Endodermal cell (in vitro differentiated cells): Measurements from ENCODE around the gene BOD1L1. TPM values are rescaled to one million over a fixed set of nuclear protein-coding genes. Genes with fewer than 3 reads are reported as not detected.

Experiments used
- DNase-seq: peaks from one replicate; pipeline ENCODE4 v3.0.0-alpha.2; 2017
- H3K27ac ChIP-seq: 2 replicates; pipeline ENCODE4 v1.5.1; 2013; ENCODE audit warnings: mild to moderate bottlenecking, low read depth, low read length, moderate library complexity
- H3K27me3 ChIP-seq: 2 replicates; pipeline ENCODE4 v1.6.1; 2013; ENCODE audit warnings: mild to moderate bottlenecking, low read length, moderate library complexity; ENCODE audit not compliant: insufficient read depth, control insufficient read depth, poor library complexity, severe bottlenecking
- H3K36me3 ChIP-seq: 2 replicates; pipeline ENCODE4 v1.7.0; 2013; ENCODE audit warnings: mild to moderate bottlenecking, low read length, moderate library complexity; ENCODE audit not compliant: control insufficient read depth, insufficient read depth
- H3K4me1 ChIP-seq: one replicate; pipeline ENCODE4 v1.7.0; 2013; ENCODE audit warnings: low read length; ENCODE audit not compliant: control insufficient read depth, insufficient read depth
- H3K4me3 ChIP-seq: 2 replicates; pipeline ENCODE4 v1.5.1; 2013; ENCODE audit warnings: mild to moderate bottlenecking, low read length, moderate library complexity
- H3K9ac ChIP-seq: 2 replicates; pipeline ENCODE4 v1.6.1; 2013; ENCODE audit warnings: mild to moderate bottlenecking, low read length, moderate library complexity; ENCODE audit not compliant: poor library complexity, severe bottlenecking; ENCODE audit errors: extremely low read depth
- H3K9me3 ChIP-seq: 2 replicates; pipeline ENCODE4 v1.6.1; 2013; ENCODE audit warnings: mild to moderate bottlenecking, low read length, moderate library complexity; ENCODE audit not compliant: control insufficient read depth
- H3K27ac Mint-ChIP-seq: 2 replicates; pipeline ENCODE4 v1.8.0; 2020; ENCODE audit warnings: mixed read lengths
- H3K27me3 Mint-ChIP-seq: 2 replicates; pipeline ENCODE4 v1.8.0; 2021; ENCODE audit warnings: mild to moderate bottlenecking, mixed read lengths; ENCODE audit not compliant: insufficient read depth
- H3K36me3 Mint-ChIP-seq: 2 replicates; pipeline ENCODE4 v1.8.0; 2020; ENCODE audit warnings: low read depth, mixed read lengths
- H3K4me1 Mint-ChIP-seq: 2 replicates; pipeline ENCODE4 v1.8.0; 2020; ENCODE audit warnings: mixed read lengths
- H3K4me3 Mint-ChIP-seq: 2 replicates; pipeline ENCODE4 v1.8.0; 2020; ENCODE audit warnings: mild to moderate bottlenecking, moderate library complexity, mixed read lengths
- H3K9me3 Mint-ChIP-seq: 2 replicates; pipeline ENCODE4 v1.8.0; 2020; ENCODE audit warnings: mild to moderate bottlenecking, mixed read lengths
- CTCF ChIP-seq: fragments of 200-600 bp; sonication (generic); conservative IDR thresholded peaks from 2 replicates; pipeline ENCODE4 v1.5.0; 2021; ENCODE audit warnings: antibody characterized with exemption, mild to moderate bottlenecking
- WGBS, 2 experiments: methylation state at CpG; one replicate each; pipeline versions ENCODE4 v1.1.5 to v1.1.7; 2013; ENCODE audit warnings: missing lambda C conversion rate in 2 of 2, mixed read lengths in 1 of 2; ENCODE audit not compliant: insufficient coverage in 1 of 2, insufficient read length in 1 of 2; 5-methylcytosine and 5-hydroxymethylcytosine counted together
- total RNA-seq, 2 donors: library from RNA; stranded (reverse); fragmentation: NEBNext Ultra II Directional in 1 of 2; extraction: Animal tissue kit (Norgen Biotek cat#: 25700) in 1 of 2; gene quantifications; 2 replicates in 1 of 2; 3 replicates in 1 of 2; pipeline ENCODE4 v1.2.1, GENCODE V29; 2021

The BOD1L1 gene
- total RNA-seq, 2 donors from 2014 or later = 42.5 to 46.3 TPM

- H3K36me3 Mint-ChIP-seq = no peaks in the 10 kb centered on the region
- no peak for DNase-seq
- H3K27me3 ChIP-seq = peaks cover 2% of the 10 kb centered on the region
- no peaks in the 10 kb centered on the region for H3K9me3 ChIP-seq
- H3K4me3 Mint-ChIP-seq = no peak overlapping the region
- WGBS, 2 experiments = 82 to 88% methylated on average over 6 of the region's 6 CpGs
- no peak for TF ChIP-seq CTCF
- peaks cover 17% of the 10 kb centered on the region for H3K4me1 Mint-ChIP-seq
- H3K4me3 ChIP-seq = no peak overlapping the region
- H3K27ac Mint-ChIP-seq = no peak overlapping the region
- no peaks in the 10 kb centered on the region for H3K36me3 ChIP-seq
- no peaks in the 10 kb centered on the region for H3K4me1 ChIP-seq
- no peak overlapping the region for H3K27ac ChIP-seq
- H3K9ac ChIP-seq = no peak overlapping the region
- no peaks in the 10 kb centered on the region for H3K27me3 Mint-ChIP-seq
- no peaks in the 10 kb centered on the region for H3K9me3 Mint-ChIP-seq
These were observed 13.6 kb upstream of the BOD1L1 start for GRCh38 chr4:13641084-13641483.

- Mint-ChIP-seq H3K27ac (peak overlapping the region; percentile 74), H3K27me3 (no peaks in the 10 kb centered on the region), H3K4me1 (peaks cover 17% of the 10 kb centered on the region), H3K9me3 (no peaks in the 10 kb centered on the region), H3K4me3 (no peak overlapping the region), H3K36me3 (no peaks in the 10 kb centered on the region)
- 63 to 72% methylated on average over 5 to 8 of the region's 8 CpGs for WGBS, 2 experiments
- Histone ChIP-seq H3K36me3 (no peaks in the 10 kb centered on the region), H3K27ac (peak overlapping the region; percentile 10), H3K27me3 (peaks cover 7% of the 10 kb centered on the region), H3K4me1 (no peaks in the 10 kb centered on the region), H3K9me3 (no peaks in the 10 kb centered on the region), H3K4me3 (no peak overlapping the region), H3K9ac (no peak overlapping the region)
- TF ChIP-seq CTCF = no peak
- DNase-seq = peak; percentile 76
These were observed 12.8 kb upstream of the BOD1L1 start for GRCh38 chr4:13640149-13640940.

GRCh38 chr4:13635286-13635799 lies 7.8 kb upstream of the BOD1L1 start:
- H3K36me3 ChIP-seq = no peaks in the 10 kb centered on the region
- H3K4me3 ChIP-seq = no peak overlapping the region
- WGBS, 2 experiments = 90% methylated on average over 1 of the region's 1 CpG; no CpG with 5 or more reads in 1 of the 2 experiments
- TF ChIP-seq CTCF = no peak
- H3K27me3 ChIP-seq = peaks cover 7% of the 10 kb centered on the region
- H3K4me1 Mint-ChIP-seq = peaks cover 7% of the 10 kb centered on the region
- no peaks in the 10 kb centered on the region for H3K36me3 Mint-ChIP-seq
- H3K4me1 ChIP-seq = no peaks in the 10 kb centered on the region
- H3K27ac Mint-ChIP-seq = no peak overlapping the region
- no peaks in the 10 kb centered on the region for H3K9me3 ChIP-seq
- H3K4me3 Mint-ChIP-seq = no peak overlapping the region
- no peak overlapping the region for H3K9ac ChIP-seq
- H3K9me3 Mint-ChIP-seq = no peaks in the 10 kb centered on the region
- H3K27ac ChIP-seq = no peak overlapping the region
- no peaks in the 10 kb centered on the region for H3K27me3 Mint-ChIP-seq
- DNase-seq = no peak
